HG02970 (cell line): Measurements from ENCODE around the gene FGFBP2.
"Not testable (repeated sequence)": the region's sequence is repeated elsewhere in the genome, so short reads cannot be mapped to it uniquely, and the experiment has no call there.

Experiments
- ATAC-seq: cut with Tn5 transposase; IDR thresholded peaks from one replicate; pipeline ENCODE4 v1.9.1; 2021; ENCODE audit warnings: mild to moderate bottlenecking, moderate library complexity, moderate number of reproducible peaks; ENCODE audit not compliant: unreplicated experiment, low FRiP score

The FGFBP2 gene

GRCh38 chr4:15934259-15934658 is 28.7 kb downstream of the FGFBP2 start:
- no peak for ATAC-seq

DNA sequence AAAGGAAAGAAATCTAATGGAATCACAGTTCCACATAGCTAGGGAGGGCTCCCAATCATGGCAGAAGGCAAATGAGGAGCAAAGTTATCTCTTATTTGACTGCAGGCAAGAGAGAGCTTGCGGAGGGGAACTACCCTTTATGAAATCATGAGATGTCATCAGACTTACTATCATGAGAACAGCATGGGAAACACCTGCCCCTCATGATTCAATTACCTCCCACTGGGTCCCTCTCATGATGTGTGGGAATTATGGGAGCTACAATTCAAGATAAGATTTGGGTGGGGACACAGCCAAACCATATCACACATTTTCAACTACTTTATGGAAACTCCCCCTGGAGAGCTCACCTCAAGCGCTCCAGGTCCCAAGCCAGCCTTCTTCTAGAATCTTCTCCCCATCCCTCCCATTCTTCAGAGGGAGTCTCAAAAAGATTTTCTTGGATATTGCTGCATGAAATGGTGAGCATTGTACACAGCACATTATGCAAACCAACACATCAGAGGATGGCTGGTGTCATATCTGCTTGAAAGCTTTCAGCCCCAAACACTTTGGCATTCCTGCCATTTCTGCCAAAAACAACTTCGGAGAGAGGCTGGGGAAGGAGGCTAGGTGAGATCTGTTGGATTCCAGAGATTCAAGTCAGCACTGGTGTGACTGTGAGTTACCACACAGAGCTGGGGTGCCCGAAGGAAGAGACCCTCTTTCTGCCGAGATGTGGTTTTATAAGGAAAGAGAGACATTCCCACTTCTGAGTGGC is 31.3 kb downstream of the FGFBP2 start:
- no peak for ATAC-seq

- no peak for ATAC-seq
These were observed 32.7 kb downstream of the FGFBP2 start for GRCh38 chr4:15930314-15930713.

- no peak for ATAC-seq
These were observed 33.4 kb downstream of the FGFBP2 start for GRCh38 chr4:15929540-15929939.

DNA sequence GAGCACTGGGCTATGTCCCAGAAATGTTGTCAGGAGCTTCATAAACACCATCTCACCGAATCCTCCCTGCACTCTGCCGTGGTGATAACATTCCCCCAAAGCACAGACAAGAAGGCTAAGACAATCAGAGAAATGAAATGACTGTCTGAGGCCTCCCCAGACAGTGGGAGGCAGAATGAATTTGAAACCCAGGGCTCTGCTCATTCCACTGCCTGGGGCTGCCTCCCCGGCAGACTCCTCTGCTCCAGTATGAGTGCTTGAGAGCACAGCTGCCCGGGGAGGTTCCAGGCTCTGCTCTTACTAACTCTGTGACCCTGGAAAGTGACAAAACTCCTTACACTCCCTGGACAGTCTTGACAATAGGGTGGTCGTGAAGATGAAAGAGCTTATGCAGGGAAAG is 34.1 kb downstream of the FGFBP2 start:
- ATAC-seq, result no peak

GRCh38 chr4:15926486-15926885 is 36.5 kb downstream of the FGFBP2 start:
- ATAC-seq, result no peak

- no peak for ATAC-seq
These were observed 37.1 kb downstream of the FGFBP2 start for GRCh38 chr4:15925830-15926229.

GRCh38 chr4:15921592-15921932 is 41.4 kb downstream of the FGFBP2 start:
- no peak for ATAC-seq

DNA sequence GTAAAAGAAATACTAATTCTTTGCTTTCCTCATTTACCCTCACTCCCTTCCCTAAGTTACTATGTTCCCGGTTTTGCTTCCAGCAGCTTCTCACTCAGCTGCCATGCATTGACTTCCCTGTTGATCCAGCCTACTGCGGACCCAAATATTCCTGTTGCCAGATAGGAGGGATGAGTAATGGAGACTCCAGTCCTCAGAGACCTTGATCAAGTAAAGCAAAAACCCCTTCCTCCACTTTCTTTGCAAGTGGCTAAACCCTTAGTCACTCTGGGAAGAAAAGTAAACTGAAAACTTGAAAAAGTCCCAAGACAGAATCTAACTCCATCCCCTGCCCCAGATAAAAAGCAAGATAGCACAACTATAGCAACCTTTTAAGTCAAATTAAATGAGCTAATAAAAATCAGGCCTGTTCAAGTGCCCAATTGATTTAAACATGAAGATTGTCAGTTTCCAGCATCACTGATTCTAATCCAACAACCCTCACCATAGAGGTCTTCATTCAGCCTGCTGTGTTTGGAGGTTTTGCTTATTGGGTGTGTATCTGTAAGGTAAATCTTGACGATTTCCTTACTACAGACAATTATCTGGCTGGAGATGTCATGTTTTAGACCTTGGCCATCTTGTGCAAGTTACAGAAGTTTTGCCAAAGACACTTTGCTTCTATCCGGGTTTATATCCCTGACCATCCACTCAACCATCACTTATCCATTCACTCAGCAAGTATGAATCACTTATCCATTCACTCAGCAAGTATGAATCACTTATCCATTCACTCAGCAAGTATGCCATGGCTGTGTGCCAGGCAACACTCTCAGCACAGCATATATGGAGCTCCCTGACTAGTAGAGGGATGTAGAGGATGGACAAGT is 42.0 kb downstream of the FGFBP2 start:
- no peak for ATAC-seq

- ATAC-seq, result no peak
These were observed 44.4 kb downstream of the FGFBP2 start for GRCh38 chr4:15918484-15919129.

DNA sequence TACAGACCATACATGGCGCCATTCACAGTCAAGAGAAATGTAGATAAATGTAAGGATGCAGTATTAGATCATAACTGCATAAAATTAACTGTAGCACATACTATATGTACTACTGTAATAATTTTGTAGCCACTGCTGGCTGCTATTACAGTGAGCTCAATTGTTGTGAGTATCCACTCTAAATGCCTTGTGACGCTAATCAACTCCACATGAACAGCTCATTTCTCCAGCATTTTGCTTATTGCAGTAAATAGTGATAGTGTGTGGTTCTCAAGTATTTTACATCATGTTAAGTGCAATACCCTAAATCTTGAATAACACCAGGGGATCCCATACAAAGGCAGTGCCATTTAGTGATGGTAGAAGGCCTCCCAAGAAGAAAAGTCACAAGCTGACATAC is 45.7 kb downstream of the FGFBP2 start:
- no peak for ATAC-seq

GRCh38 chr4:15916358-15916757 is 46.6 kb downstream of the FGFBP2 start:
- ATAC-seq, result not testable (repeated sequence)

- ATAC-seq, result no peak
These were observed 48.2 kb downstream of the FGFBP2 start for GRCh38 chr4:15914736-15915135.

- ATAC-seq, result no peak
These were observed 48.7 kb downstream of the FGFBP2 start for GRCh38 chr4:15914291-15914690.

DNA sequence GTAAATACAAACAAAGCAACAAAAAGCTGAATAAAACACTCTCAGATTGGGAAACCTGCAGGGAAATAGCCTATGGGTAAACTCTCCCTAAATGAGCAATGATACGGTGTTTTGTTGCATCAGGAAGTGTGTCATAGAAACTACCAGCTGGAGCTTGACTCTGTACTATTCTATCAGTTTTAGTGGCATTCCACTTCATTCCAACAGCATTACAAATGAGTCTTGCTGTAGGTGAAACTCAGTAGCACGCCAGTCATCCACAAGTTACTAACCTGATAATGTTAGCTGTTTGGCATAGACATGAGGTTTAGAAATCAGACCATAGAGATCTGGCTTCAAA is 49.4 kb downstream of the FGFBP2 start:
- ATAC-seq, result no peak

GRCh38 chr4:15912961-15913630 is 49.9 kb downstream of the FGFBP2 start:
- no peak for ATAC-seq

- no peak for ATAC-seq
These were observed 50.7 kb downstream of the FGFBP2 start for GRCh38 chr4:15912236-15912635.
